Cardiac septum (tissue), 1 donor: ENCODE data around the gene PGAP1. TPM values are rescaled to one million over a fixed set of nuclear protein-coding genes. Genes with fewer than 3 reads are reported as not detected.

Experiments used
- DNase-seq: peaks from one replicate; pipeline ENCODE4 v3.0.0-alpha.2; 2020; ENCODE audit warnings: low spot score
- intact Hi-C: fragments of 100-400 bp; cut with DNase I; formaldehyde crosslinking; loops from one replicate; pipeline ENCODE4 v1.14.0; 2022
- long read RNA-seq: library from polyadenylated mRNA; unstranded; transcript quantifications from one replicate; pipeline ENCODE4 v2.0.0, GENCODE V29; 2021
- total RNA-seq: library from RNA; stranded (reverse); fragmentation: NEBNext Ultra II Directional; extraction: Animal tissue kit (Norgen Biotek cat#: 25700); gene quantifications from one replicate; pipeline ENCODE4 v1.2.1, GENCODE V29; 2021
- donor health status: DM: no; HTN: no; CAD: no.

PGAP1 gene
- 7.7 TPM for total RNA-seq
- long read RNA-seq, full-length matches to known transcripts = 2 of 6 reads
- long read RNA-seq, partial matches to known transcripts = 0 of 6 reads
- long read RNA-seq, other reads (novel, unspliced or antisense) = 4 of 6 reads

GRCh38 chr2:196926562-196927375 is at the start of gene PGAP1:
TSS of gene PGAP1 (minus strand) at chr2:196926707. CDS start at chr2:196926616, 91 bp downstream.
- peak; percentile 96 for DNase-seq
- intact Hi-C loops = loop anchor here (2.0 to 10.0 kb wide), 3 partner anchors 61 to 568 kb away; partner anchors contain the start of genes GTF3C3 and HSPD1

- intact Hi-C loops = no loop called here
These were observed 48.5 kb upstream of the PGAP1 start for GRCh38 chr2:196974970-196975369.

GRCh38 chr2:196971574-196972279 is 45.2 kb upstream of the PGAP1 start:
- intact Hi-C loops = no loop called here
- DNase-seq = no peak

More at GRCh38 chr2:196974970-196975369, 48.5 kb upstream of the PGAP1 start:
- no peak for DNase-seq

- DNase-seq = no peak
- intact Hi-C loops = no loop called here
These were observed 43.6 kb upstream of the PGAP1 start for GRCh38 chr2:196970099-196970498.

GRCh38 chr2:196968516-196968915 is 42.0 kb upstream of the PGAP1 start:
- no peak for DNase-seq
- intact Hi-C loops = no loop called here

GRCh38 chr2:196967775-196968174 is 41.3 kb upstream of the PGAP1 start:
- intact Hi-C loops = no loop called here
- DNase-seq = no peak

GRCh38 chr2:196967116-196967515 is 40.6 kb upstream of the PGAP1 start:
- no peak for DNase-seq
- intact Hi-C loops = no loop called here

GRCh38 chr2:196966061-196966460 is 39.6 kb upstream of the PGAP1 start:
- intact Hi-C loops = no loop called here
- DNase-seq = no peak

GRCh38 chr2:196965651-196966050 is 39.1 kb upstream of the PGAP1 start:
- intact Hi-C loops = no loop called here
- no peak for DNase-seq

- no peak for DNase-seq
- intact Hi-C loops = no loop called here
These were observed 37.5 kb upstream of the PGAP1 start for GRCh38 chr2:196963961-196964360.

GRCh38 chr2:196963043-196963442 is 36.5 kb upstream of the PGAP1 start:
- intact Hi-C loops = no loop called here
- DNase-seq = no peak

- DNase-seq = no peak
- intact Hi-C loops = no loop called here
These were observed 35.8 kb upstream of the PGAP1 start for GRCh38 chr2:196962325-196962724.

- intact Hi-C loops = no loop called here
These were observed 35.4 kb upstream of the PGAP1 start for GRCh38 chr2:196961889-196962288.

GRCh38 chr2:196959734-196960338 is 33.3 kb upstream of the PGAP1 start:
- DNase-seq = no peak
- intact Hi-C loops = no loop called here

More at GRCh38 chr2:196961889-196962288, 35.4 kb upstream of the PGAP1 start:
- no peak for DNase-seq

GRCh38 chr2:196959281-196959680 is 32.8 kb upstream of the PGAP1 start:
- intact Hi-C loops = no loop called here
- DNase-seq = no peak

- DNase-seq = no peak
- intact Hi-C loops = no loop called here
These were observed 31.5 kb upstream of the PGAP1 start for GRCh38 chr2:196957881-196958525.

- intact Hi-C loops = no loop called here
- no peak for DNase-seq
These were observed 30.9 kb upstream of the PGAP1 start for GRCh38 chr2:196957442-196957841.

GRCh38 chr2:196956069-196956468 is 29.6 kb upstream of the PGAP1 start:
- no peak for DNase-seq
- intact Hi-C loops = no loop called here

GRCh38 chr2:196955036-196955435 is 28.5 kb upstream of the PGAP1 start:
- DNase-seq = no peak
- intact Hi-C loops = no loop called here

GRCh38 chr2:196954001-196954400 is 27.5 kb upstream of the PGAP1 start:
- intact Hi-C loops = no loop called here
- no peak for DNase-seq
